CD14-positive monocyte (primary cell): ENCODE data around the gene IFNG-AS1. TPM values are rescaled to one million over a fixed set of nuclear protein-coding genes. Genes with fewer than 3 reads are reported as not detected.

ENCODE experiments used
- DNase-seq, 3 donors: peaks; one replicate each; pipeline ENCODE4 v3.0.0-alpha.2; 2011 to 2022
- H2AFZ ChIP-seq: 2 replicates; pipeline ENCODE4 v1.6.0; 2012; ENCODE audit warnings: mild to moderate bottlenecking, low read depth, low read length, inconsistent platforms; ENCODE audit not compliant: insufficient read depth, poor library complexity, severe bottlenecking
- H3K27ac ChIP-seq, 2 donors: 1 replicate in 1 of 2; 2 replicates in 1 of 2; pipeline ENCODE4 v1.5.1; 2012 to 2013; ENCODE audit warnings: low read length in 2 of 2, control low read depth in 1 of 2, inconsistent platforms in 1 of 2, low read depth in 1 of 2, mild to moderate bottlenecking in 1 of 2
- H3K27me3 ChIP-seq, 2 donors: one replicate each; pipeline versions ENCODE4 v1.6.0 to v1.6.1; 2011 to 2013; ENCODE audit warnings: low read length in 2 of 2; ENCODE audit not compliant: control insufficient read depth in 2 of 2, insufficient read depth in 2 of 2
- H3K36me3 ChIP-seq, 2 donors: replicated peaks in 1 of 2; 1 replicate in 1 of 2; 2 replicates in 1 of 2; pipeline versions ENCODE4 v1.5.1 to v1.6.1; 2012 to 2013; ENCODE audit warnings: low read length in 2 of 2, control low read depth in 1 of 2, inconsistent platforms in 1 of 2, mild to moderate bottlenecking in 1 of 2; ENCODE audit not compliant: insufficient read depth in 2 of 2, control insufficient read depth in 1 of 2
- H3K4me1 ChIP-seq, 2 donors: 1 replicate in 1 of 2; 2 replicates in 1 of 2; pipeline versions ENCODE4 v1.5.1 to v1.6.1; 2012 to 2013; ENCODE audit warnings: low read length in 2 of 2, control low read depth in 1 of 2, inconsistent platforms in 1 of 2, mild to moderate bottlenecking in 1 of 2, moderate library complexity in 1 of 2; ENCODE audit not compliant: insufficient read depth in 2 of 2, control insufficient read depth in 1 of 2
- H3K4me2 ChIP-seq: replicated peaks from 2 replicates; pipeline ENCODE3; 2012; ENCODE audit warnings: low read length, moderate library complexity, mild to moderate bottlenecking; ENCODE audit not compliant: poor library complexity, severe bottlenecking; ENCODE audit errors: extremely low read depth
- H3K4me3 ChIP-seq, 3 experiments: fragments of 200-600 bp in 1 of 3; sonication (generic) in 1 of 3; replicated peaks in 1 of 3; 1 replicate in 2 of 3; 2 replicates in 1 of 3; pipeline ENCODE4 v1.5.1; 2011 to 2013; ENCODE audit warnings: low read length in 3 of 3, mild to moderate bottlenecking in 3 of 3, control low read depth in 2 of 3, low read depth in 2 of 3, inconsistent platforms in 1 of 3, moderate library complexity in 1 of 3
- H3K79me2 ChIP-seq: 2 replicates; pipeline ENCODE4 v1.6.0; 2012; ENCODE audit warnings: mild to moderate bottlenecking, control low read depth, inconsistent platforms, low read length, moderate library complexity; ENCODE audit not compliant: insufficient read depth
- H3K9ac ChIP-seq: 2 replicates; pipeline ENCODE4 v1.6.0; 2017; ENCODE audit warnings: low read length, mild to moderate bottlenecking; ENCODE audit not compliant: insufficient read depth, poor library complexity, severe bottlenecking
- H3K9me3 ChIP-seq, 2 donors: replicated peaks in 1 of 2; 1 replicate in 1 of 2; 2 replicates in 1 of 2; pipeline versions ENCODE4 v1.5.1 to v1.6.1; 2012 to 2013; ENCODE audit warnings: low read length in 2 of 2, control low read depth in 1 of 2; ENCODE audit not compliant: control insufficient read depth in 1 of 2, insufficient read depth in 1 of 2
- H4K20me1 ChIP-seq: 2 replicates; pipeline ENCODE4 v1.6.0; 2012; ENCODE audit warnings: mild to moderate bottlenecking, low read length, control low read depth, moderate library complexity; ENCODE audit not compliant: insufficient read depth
- H3K27ac Mint-ChIP-seq, 7 donors: one replicate each; pipeline ENCODE4 v1.8.0; 2020; ENCODE audit warnings: mild to moderate bottlenecking in 7 of 7, mixed read lengths in 7 of 7, moderate library complexity in 6 of 7, inconsistent platforms in 2 of 7
- H3K27me3 Mint-ChIP-seq, 3 donors: one replicate each; pipeline ENCODE4 v1.8.0; 2021 to 2022; ENCODE audit warnings: low read depth in 3 of 3, mild to moderate bottlenecking in 3 of 3, mixed read lengths in 3 of 3, moderate library complexity in 3 of 3, inconsistent platforms in 1 of 3
- H3K36me3 Mint-ChIP-seq, 2 donors: one replicate each; pipeline ENCODE4 v1.8.0; 2020; ENCODE audit warnings: mixed read lengths in 2 of 2, inconsistent platforms in 1 of 2, mild to moderate bottlenecking in 1 of 2
- H3K4me1 Mint-ChIP-seq: one replicate; pipeline ENCODE4 v1.8.0; 2020; ENCODE audit warnings: mild to moderate bottlenecking, mixed read lengths
- H3K4me3 Mint-ChIP-seq, 2 donors: one replicate each; pipeline ENCODE4 v1.8.0; 2020; ENCODE audit warnings: mild to moderate bottlenecking in 2 of 2, mixed read lengths in 2 of 2, moderate library complexity in 1 of 2
- H3K9me3 Mint-ChIP-seq, 7 donors: one replicate each; pipeline ENCODE4 v1.8.0; 2020 to 2022; ENCODE audit warnings: mixed read lengths in 7 of 7, mild to moderate bottlenecking in 6 of 7, moderate library complexity in 6 of 7, inconsistent platforms in 2 of 7
- CTCF ChIP-seq: fragments of 200-600 bp; IDR thresholded peaks from one replicate; pipeline ENCODE4 v1.8.0; 2022; ENCODE audit warnings: antibody characterized with exemption, mild to moderate bottlenecking
- WGBS: methylation state at CpG from one replicate; pipeline ENCODE4 v1.1.5; 2013; ENCODE audit warnings: missing lambda C conversion rate; ENCODE audit not compliant: insufficient coverage; 5-methylcytosine and 5-hydroxymethylcytosine counted together
- intact Hi-C, 2 donors: fragments of 100-400 bp; cut with micrococcal nuclease; formaldehyde crosslinking; loops; one replicate each; pipeline versions ENCODE4 v1.15.0 to v1.15.1; 2023
- polyA plus RNA-seq, 3 donors: library from polyadenylated mRNA; depleted of rRNA in 1 of 3; unstranded in 2 of 3; stranded (reverse) in 1 of 3; fragments of 300-500 nt in 2 of 3; fragments of >200 nt in 1 of 3; fragmentation: Illumina TruSeq in 2 of 3; gene quantifications; 1 replicate in 2 of 3; 2 replicates in 1 of 3; pipeline ENCODE4 v1.2.3, GENCODE V29; 2012 to 2021

Gene IFNG-AS1
- polyA plus RNA-seq, 3 donors = not detected

GRCh38 chr12:67968725-67969124 is 20.5 kb upstream of the IFNG-AS1 start:
- no peaks in the 10 kb centered on the region for H3K36me3 Mint-ChIP-seq
- no peak overlapping the region for H3K27ac Mint-ChIP-seq

DNA sequence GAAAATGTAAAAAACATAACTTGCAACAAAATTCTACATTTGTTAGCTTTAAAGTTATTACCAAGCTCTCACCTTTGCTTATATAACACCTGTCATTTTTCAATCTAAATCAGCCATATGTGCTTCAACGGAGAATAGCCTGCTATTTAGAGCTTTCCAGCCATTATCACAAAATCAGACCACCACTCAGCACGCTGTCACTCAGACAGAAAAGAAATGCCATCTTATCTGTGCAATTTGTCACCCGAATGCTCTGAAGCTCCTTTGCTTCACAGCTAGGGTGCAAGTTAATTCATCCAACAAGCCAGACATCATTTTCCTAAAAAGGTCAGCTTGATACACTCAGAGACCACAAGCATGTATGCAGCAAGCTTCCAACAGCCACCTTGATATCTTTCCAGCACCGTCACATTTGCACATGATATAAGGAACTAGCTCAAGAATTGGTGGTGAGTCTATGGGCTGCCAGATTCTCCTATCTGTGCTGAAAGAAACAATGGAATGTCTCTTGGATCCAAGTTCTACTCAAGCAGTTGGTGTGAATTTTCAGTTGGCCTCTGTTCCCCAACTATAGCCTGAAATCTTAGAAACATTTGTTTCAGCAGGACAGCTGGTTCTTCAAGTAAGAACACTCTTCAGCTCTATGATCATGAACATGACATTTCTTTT is 20.0 kb upstream of the IFNG-AS1 start:
- H3K4me1 Mint-ChIP-seq = no peaks in the 10 kb centered on the region
- TF ChIP-seq CTCF = no peak
- Histone ChIP-seq H3K27me3 (no peaks in the 10 kb centered on the region), H3K9ac (no peak overlapping the region), H2AFZ (no peak overlapping the region), H3K27ac (no peak overlapping the region), H3K4me1 (no peaks in the 10 kb centered on the region), H3K4me3 (no peak overlapping the region), H3K4me2 (no peak overlapping the region), H3K36me3 (no peaks in the 10 kb centered on the region), H3K79me2 (no peaks in the 10 kb centered on the region), H4K20me1 (no peaks in the 10 kb centered on the region), H3K9me3 (no peaks in the 10 kb centered on the region)
- H3K27me3 Mint-ChIP-seq = peaks cover 0 to 7% (median 0%) of the 10 kb centered on the region in 3 donors
- H3K36me3 Mint-ChIP-seq = no peaks in the 10 kb centered on the region
- H3K9me3 Mint-ChIP-seq = peaks cover 0 to 4% (median 0%) of the 10 kb centered on the region in 7 donors
- H3K27ac Mint-ChIP-seq = no peak overlapping the region
- DNase-seq = no peak
- 67% methylated on average over 3 of the region's 4 CpGs for WGBS
- no peak overlapping the region for H3K4me3 Mint-ChIP-seq
- intact Hi-C loops = no loop called here

More at GRCh38 chr12:67968725-67969124, 20.5 kb upstream of the IFNG-AS1 start:
- no peak overlapping the region for H3K9ac ChIP-seq
- peaks cover 0 to under 1% (median 0%) of the 10 kb centered on the region in 7 donors for H3K9me3 Mint-ChIP-seq
- H3K4me3 Mint-ChIP-seq = no peak overlapping the region
- no peak for DNase-seq
- TF ChIP-seq CTCF = no peak
- no peaks in the 10 kb centered on the region for H4K20me1 ChIP-seq
- H3K36me3 ChIP-seq = no peaks in the 10 kb centered on the region
- peaks cover 0 to 7% (median 0%) of the 10 kb centered on the region in 3 donors for H3K27me3 Mint-ChIP-seq
- no peaks in the 10 kb centered on the region for H3K4me1 ChIP-seq
- H2AFZ ChIP-seq = no peak overlapping the region
- no peaks in the 10 kb centered on the region for H3K9me3 ChIP-seq
- intact Hi-C loops = no loop called here
- no peak overlapping the region for H3K27ac ChIP-seq
- H3K27me3 ChIP-seq = no peaks in the 10 kb centered on the region
- no CpG with 5 or more reads among the region's 4 CpGs for WGBS
- H3K4me2 ChIP-seq = no peak overlapping the region
- no peak overlapping the region for H3K4me3 ChIP-seq
- H3K79me2 ChIP-seq = no peaks in the 10 kb centered on the region
- H3K4me1 Mint-ChIP-seq = no peaks in the 10 kb centered on the region
